NCI-H1092 (cell line): ENCODE results near the gene TPPP.
"Not testable (repeated sequence)": the region's sequence is repeated elsewhere in the genome, so short reads cannot be mapped to it uniquely, and the experiment has no call there.

Experiments used
- DNase-seq: peaks from one replicate; lab custom pipeline; 2025; lab: John Stamatoyannopoulos, UW

Gene TPPP

DNA sequence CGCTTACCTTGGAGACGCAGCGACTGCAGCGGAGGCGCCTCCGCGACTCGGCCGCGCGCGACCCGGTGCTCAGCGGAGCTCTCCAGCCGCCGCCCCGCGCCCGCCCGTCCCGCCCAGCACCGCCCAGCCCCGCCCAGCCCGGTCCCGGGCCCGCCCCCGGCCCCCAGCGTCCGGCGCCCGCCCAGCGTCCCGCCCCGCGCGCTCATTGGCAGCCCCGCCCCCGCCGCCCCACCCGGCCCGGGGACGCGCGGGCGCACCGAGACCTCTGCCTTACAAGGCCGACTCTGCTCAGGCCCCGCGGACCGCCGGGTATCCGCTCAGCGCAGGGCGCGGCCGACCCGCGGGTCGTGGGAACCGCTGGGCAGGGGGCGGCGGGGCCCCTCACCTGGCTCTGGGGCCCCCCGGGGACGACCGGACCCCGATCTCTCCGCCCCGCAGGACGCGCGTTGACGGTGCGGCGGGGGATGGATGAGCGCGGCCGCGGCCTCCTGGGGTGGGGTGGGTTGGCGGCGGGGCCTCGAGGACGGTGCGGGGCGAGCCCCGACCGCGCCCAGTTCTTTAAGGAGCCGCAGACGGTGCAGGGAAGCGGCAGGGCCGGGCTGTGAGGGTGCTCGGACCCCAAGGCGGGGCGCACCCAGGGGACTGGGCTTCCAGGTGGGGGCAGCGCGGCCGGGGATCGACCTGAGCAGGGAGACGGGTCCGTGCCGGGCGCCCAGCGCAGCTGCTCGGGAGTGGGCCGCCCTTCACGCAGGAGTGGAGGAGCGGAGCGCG lies at the start of gene TPPP:
TPPP (minus strand) TSS at position 82 of the 771 bp plus-strand sequence. CDS start 15,292 bp downstream, outside the sequence.
- DNase-seq, result peak; percentile 80

DNA sequence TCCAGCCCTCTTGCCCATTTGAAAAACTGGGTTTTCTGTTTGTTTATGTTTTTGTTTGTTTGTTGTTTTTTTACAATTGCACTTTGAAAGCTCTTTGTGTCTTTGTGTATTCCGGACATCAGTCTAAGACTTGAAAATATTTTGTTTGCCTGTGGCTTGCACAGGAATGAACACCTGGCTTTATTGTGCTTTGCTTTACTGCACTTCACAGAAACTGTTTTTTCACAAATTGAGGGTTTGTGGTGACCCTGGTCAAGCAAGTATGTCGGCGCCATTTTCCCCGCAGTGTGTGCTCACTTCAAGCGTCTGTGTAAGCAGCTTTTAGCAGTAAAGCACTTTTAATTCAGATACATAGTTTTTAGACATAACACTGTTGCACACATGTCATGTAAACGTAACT lies 49.1 kb upstream of the TPPP start:
- not testable (repeated sequence) for DNase-seq

DNA sequence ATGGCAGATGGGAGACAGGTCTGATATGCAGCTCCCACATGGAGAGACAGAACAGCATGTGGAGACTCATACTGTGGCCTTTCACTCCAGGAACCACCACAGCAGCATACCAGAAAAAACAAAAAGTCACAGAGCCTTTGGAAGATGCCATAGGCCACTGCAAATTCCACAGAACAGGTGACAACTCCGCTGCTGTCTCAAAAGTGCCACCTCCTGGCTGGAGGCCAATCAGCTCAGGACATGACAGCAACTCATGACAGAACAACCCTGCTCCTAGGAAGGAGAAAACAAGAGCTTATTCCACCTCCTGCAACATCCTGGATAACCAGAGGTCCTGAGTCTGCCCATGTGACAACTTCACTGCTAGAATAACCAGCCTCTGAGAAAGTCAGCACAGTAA lies 41.0 kb upstream of the TPPP start:
- not testable (repeated sequence) for DNase-seq

- not testable (repeated sequence) for DNase-seq
Observed at GRCh38 chr5:732754-733454, 39.8 kb upstream of the TPPP start.

DNA sequence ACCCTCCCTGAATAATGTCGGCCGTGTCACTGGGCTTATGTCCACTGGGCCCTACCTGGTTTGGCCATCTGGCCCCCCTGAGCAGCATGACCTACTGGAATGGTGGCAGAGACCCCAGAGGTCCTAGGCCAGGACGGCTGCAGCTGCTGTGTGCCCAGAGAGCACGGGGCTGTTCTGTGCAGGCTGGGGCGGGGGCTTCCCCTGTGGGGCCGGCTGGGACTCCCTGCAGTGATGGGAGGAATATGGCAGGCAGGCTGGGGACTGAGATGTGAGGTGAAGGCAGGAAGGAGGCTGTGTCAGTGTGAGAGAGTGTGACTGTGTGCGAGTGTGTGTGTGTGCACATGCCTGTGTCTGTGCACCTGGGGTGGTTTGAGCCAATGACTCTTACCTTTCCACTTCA lies 36.1 kb upstream of the TPPP start:
- not testable (repeated sequence) for DNase-seq

DNA sequence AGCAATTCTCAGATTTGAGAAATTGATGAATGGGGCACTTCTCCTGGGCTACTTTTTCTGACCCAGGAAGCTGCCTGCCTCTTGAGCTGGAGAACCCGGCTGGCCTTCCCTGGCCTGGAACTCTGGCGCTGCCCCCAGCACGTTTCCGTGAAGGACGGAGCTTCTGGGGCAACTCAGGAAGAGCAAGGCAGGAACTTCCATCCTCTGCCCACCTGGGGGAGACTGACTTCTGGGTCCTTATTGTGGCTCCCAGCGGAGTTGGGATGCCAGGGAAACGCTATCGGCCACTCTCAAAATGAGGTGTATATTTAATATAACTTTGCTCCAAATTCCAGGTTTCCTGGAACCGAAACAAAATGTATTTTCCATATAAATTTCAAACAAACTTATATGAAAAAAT lies 33.9 kb upstream of the TPPP start:
- DNase-seq, result not testable (repeated sequence)

- not testable (repeated sequence) for DNase-seq
Observed at GRCh38 chr5:723865-724264, 30.7 kb upstream of the TPPP start.

- not testable (repeated sequence) for DNase-seq
Observed at GRCh38 chr5:723309-723708, 30.2 kb upstream of the TPPP start.

- DNase-seq, result not testable (repeated sequence)
Observed at GRCh38 chr5:719379-719778, 26.2 kb upstream of the TPPP start.

DNA sequence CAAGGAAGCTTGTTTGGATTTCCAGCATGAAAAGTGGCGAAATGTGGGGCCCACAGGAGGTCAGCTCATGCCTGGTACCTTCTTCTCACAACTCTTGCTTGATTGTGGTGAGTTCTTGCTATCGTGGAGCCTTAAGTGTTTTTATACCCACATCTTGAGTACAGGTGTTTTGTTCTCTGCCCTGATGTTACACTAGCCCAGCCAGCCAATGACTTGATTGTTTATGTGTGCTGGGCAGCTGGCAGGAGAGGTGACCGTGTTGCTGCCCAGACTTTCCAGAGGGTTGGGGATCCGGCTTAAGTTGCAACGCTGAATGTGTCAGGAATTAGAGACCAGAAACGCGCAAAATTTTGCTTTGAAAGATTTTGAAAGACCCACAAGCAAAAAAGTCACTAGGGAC lies 24.0 kb upstream of the TPPP start:
- DNase-seq, result no peak

GRCh38 chr5:716740-717139 lies 23.6 kb upstream of the TPPP start:
- not testable (repeated sequence) for DNase-seq

GRCh38 chr5:715636-716035 lies 22.5 kb upstream of the TPPP start:
- not testable (repeated sequence) for DNase-seq

DNA sequence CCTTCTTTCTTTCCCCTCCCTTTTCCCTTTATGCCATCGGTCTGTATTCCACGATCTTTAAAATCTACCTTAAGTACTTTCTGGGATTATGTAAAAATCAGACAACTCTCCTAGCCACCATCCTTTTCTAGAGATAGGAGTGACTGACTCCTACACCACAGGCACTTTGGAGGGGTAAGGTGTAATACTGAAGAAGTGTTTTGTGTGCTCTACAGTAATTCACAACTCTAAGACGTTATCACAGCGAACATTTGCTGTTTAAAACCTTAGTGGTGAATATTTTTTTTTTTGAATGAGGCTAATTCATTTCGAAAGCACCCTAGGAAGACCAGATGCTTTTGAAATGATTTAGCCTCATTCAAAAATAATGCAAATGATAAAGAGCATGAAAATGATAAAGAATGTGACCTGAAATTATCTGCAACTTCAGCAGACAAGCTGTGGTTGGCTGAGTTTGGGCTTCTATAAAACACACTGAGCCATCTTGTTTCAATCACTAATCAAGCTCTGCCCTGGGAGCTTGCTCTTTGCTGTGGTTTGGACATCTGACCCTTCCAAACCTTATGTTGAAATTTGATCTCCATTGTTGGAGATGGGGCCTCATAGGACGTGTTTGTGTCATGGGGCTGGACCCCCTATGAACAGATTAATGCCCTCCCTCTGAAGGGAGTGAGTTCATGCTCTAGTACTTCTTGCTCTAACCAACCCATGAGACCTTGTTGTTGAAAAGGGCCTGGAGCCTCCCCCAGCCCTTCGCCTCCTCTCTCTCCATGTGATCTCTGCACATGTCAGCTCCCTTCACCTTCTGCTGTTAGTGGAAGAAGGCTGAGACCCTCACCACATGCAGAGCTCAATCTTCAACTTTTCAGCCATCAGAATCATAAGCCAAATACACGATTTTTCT lies 21.3 kb upstream of the TPPP start:
- not testable (repeated sequence) for DNase-seq

DNA sequence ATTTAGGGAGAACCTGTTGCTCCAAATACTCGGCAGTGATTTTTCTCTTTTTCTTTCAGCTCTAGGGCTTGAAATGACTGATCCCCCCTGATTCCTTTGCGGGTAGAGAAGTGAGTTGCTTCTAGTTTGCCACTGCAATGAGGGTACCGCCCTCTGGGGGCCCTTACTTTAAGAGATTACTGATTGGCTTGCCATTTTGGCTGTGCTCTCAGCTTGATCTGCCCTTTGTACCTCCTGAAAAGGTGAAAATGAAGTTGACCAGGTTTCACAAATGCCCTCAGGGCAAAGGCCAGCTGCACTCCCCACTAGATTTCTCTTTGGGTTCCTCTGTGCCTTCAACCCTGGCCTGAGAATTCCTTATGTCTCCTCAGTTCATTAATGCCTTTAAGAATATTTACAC lies 20.5 kb upstream of the TPPP start:
- not testable (repeated sequence) for DNase-seq

GRCh38 chr5:708848-709517 lies 15.8 kb upstream of the TPPP start:
- DNase-seq, result not testable (repeated sequence)

DNA sequence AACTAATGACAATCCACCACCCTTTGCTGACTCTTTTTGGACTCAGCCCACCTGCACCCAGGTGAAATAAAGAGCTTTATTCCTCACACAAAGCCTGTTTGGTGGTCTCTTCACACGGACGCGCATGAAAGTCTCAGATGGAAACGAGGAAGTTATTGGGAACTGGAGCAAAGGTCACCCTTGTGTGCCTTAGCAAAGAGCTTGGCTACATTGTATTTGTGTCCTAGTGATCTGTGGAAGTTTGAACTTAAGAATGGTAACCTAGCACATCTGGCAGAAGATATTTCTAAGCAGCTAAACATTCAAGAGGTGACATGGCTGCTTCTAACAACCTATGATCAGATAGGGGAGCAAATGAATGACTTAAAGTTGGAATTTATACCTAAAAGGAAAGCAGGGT lies 15.2 kb upstream of the TPPP start:
- not testable (repeated sequence) for DNase-seq

DNA sequence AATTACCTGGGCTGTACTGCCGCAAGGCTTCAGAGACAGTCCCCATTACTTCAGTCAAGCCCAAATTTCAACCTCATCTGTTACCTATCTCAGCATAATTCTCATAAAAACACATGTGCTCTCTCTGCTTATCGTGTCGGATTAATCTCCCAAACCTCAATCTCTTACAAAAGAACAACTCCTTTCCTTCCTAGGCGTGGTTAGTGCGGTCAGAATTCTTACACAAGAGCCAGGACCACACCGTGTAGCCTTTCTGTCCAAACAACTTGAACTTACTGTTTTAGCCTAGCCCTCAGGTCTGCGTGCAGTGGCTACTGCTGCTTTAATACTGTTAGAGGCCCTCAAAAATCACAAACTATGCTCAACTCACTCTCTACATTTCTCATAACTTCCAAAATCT lies 13.0 kb upstream of the TPPP start:
- not testable (repeated sequence) for DNase-seq

- not testable (repeated sequence) for DNase-seq
Observed at GRCh38 chr5:696753-697702, 3.9 kb upstream of the TPPP start.

- not testable (repeated sequence) for DNase-seq
Observed at GRCh38 chr5:696191-696590, 3.0 kb upstream of the TPPP start.

GRCh38 chr5:695475-695874 lies 2.3 kb upstream of the TPPP start:
- DNase-seq, result not testable (repeated sequence)
